NCI-H748 treated with DMSO at 0.1 percent for 48 hours (cell line): ENCODE measurements around the gene GPS1.
A peak's percentile ranks its signal among the peaks of the same experiment; 100 is the strongest.
"Not testable (repeated sequence)": the region's sequence is repeated elsewhere in the genome, so short reads cannot be mapped to it uniquely, and the experiment has no call there.

Experiments used
- DNase-seq: peaks from one replicate; lab custom pipeline; 2025; lab: John Stamatoyannopoulos, UW

The GPS1 gene

DNA sequence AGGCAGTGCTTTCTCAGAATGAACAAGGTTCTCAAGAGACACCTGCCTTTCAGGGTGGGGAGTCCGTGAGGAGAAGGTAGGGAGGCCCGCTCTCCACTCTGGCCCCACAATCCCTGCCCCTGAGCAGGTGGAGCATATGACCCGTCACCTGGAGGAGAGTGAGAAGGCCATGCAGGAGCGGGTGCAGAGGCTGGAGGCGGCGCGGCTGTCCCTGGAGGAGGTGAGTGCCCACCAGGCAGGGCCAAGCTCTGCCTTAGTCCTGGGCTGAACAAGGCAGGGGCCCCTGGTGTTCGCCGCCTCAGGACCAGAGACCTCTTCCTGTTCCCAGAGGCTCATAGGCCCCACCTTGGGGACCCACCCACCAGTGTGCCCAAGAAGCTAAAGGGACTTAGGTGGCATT, 22.7 kb upstream of the GPS1 start:
- no peak for DNase-seq

DNA sequence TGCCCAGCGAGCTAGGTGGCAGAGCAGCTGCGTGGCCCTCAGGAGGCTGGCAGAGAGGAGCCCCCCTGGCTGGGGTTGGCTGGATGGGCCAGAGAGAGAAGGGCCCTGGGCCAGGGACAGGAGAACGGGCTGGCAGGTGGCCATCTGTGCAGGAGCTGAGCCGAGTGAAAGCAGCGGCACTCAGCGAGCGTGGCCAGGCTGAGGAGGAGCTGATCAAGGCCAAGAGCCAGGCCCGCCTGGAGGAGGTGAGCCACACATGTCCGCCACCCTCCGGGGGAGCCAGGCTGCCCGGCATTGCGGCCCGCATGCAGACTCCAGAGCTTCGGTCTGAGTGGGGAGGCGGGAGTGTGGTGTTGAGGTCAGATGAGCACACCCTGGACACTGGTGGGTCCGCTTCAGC, 22.3 kb upstream of the GPS1 start:
- no peak for DNase-seq

DNA sequence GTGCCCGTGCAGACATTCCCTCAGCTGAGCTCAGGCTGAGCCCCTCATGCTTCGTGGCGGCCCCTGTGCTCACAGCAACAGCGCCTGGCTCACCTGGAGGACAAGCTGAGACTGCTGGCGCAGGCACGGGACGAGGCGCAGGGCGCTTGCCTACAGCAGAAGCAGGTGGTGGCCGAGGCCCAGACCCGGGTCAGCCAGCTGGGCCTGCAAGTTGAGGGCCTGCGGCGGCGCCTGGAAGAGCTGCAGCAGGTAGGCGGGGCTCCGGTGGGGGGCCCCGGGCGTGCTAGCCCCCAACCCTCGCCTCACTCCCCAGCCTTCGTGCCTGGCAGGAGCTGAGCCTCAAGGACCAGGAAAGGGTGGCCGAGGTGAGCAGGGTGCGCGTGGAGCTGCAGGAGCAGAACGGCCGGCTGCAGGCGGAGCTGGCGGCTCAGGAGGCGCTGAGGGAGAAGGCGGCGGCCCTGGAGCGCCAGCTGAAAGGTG, 21.7 kb upstream of the GPS1 start:
- no peak for DNase-seq

DNA sequence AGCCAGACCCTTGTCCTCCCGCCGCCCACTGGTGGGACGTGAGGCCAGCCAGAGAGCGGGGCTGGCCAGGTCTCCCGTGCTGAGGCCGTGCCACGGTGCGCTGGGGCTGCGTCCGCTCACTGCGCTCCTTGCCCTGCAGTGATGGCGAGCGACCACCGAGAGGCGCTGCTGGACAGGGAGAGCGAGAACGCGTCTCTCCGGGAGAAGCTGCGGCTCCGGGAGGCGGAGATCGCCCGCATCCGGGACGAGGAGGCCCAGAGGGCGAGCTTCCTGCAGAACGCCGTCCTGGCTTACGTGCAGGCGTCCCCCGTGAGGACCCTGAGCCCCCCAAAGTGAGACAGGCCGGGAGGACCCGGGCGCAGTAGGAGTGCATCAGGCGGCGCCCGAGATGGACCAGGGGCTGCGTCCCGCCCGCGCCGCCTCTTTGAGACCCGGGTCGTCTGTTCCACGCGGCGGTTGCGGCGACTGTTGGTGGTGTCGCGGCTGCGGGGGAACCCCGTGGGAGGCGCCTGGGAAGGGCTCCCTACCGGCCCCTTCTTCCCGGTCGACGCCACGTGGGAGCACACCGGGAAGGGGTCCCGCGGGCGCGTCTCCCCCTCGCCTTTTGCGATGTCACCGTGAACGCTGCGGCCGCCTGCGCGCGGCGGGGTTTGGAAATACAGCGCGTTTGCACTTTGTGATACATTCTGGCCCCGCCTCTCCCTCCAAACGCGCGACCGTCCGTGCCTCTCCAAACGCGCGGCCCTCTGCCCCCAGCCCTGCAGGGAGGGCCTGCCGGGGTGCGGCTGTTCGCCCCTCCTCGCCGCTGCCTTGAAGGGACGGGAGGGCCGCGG, 21.0 kb upstream of the GPS1 start:
- DNase-seq, result peak; percentile 35

DNA sequence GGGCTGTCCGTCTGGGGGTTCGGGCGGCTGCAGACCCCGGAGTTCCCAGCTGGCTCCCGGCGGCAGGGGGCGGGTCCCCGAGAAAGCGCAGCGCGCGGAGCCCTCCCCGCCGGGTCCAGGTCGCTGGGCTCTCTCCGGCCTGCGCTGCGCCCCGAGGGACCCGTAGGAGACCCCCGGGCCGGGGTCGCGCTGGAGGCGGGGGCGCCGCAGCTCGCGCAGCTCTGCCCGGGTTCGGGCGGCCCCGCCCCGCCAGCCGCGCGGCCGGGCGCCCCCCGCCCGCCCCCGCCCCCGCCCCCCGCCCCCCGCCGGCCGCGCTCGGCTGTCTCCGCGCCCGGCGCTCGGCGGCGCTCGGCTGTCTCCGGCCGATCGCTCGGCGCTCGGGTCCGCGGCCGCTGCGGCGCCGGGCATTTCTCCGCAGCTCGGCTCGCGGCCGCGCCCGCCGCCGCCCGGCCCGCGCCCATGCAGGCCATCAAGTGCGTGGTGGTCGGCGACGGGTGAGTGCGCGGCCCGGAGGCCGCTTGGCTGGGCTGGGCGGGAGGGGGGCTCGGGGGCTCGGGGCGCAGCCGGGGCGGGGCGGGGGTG, 20.3 kb upstream of the GPS1 start, which contains the start of gene RAC3:
Gene RAC3 (plus strand): TSS at position 376 of the 582 bp plus-strand sequence. CDS start 84 bp downstream, at position 460.
- peak; percentile 5 for DNase-seq

DNA sequence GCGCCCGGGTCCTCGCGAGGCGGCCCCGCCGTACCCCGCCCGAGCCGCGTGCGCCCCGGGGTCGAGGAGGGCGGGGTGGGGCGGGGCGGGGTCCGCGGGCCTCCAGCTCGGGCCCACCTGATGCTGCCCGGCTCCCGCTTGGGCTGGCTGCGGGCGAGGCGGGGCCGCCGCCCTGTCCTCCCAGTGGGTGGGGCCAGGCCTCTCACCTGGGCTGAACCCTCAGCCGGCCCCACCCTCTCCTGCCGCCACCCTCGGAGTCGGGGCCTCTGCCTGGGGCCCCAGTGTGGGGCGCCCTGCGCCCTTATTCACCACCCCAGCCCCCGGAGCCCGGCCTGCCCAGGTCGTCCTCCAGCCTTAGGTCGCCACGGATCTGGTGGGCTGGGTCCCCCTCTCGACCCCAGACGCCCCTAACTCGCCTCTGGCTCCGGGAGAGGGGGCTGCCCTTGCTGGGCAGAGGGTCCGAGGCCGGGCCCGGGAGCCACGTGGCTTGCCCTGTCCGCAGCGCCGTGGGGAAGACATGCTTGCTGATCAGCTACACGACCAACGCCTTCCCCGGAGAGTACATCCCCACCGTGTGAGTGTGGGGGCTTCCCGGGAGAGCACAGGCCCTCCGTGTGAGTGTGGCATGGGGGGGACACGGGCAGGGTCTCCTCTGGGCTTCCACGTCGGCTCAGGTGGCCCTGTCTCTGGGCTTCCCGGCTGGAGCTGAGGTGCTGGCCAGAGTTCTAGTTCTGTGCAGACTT, 19.6 kb upstream of the GPS1 start:
- peak; percentile 7 for DNase-seq

DNA sequence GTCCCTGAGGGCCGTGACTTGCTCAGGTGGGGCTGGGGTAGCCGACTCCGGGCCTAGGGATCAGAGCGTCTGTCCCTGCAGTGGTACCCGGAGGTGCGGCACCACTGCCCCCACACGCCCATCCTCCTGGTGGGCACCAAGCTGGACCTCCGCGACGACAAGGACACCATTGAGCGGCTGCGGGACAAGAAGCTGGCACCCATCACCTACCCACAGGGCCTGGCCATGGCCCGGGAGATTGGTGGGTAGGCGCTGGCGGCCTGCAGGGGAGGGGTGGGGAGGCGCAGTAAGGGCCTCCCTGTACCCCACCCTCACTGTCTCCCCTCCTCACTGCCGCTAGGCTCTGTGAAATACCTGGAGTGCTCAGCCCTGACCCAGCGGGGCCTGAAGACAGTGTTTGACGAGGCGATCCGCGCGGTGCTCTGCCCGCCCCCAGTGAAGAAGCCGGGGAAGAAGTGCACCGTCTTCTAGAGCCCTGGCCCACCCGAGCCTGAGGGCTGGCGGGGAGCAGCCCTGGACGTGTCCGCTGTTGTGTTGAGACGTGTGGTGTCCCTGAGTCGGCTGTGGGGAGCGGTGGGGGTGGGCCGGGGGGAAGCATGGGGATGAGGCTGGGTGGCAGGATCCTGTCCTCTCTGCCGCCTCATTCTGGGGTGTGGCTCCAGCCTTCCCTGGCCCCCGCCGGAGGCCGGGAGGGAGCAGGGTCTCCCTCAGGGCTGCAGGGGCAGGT, 18.2 kb upstream of the GPS1 start:
- no peak for DNase-seq

DNA sequence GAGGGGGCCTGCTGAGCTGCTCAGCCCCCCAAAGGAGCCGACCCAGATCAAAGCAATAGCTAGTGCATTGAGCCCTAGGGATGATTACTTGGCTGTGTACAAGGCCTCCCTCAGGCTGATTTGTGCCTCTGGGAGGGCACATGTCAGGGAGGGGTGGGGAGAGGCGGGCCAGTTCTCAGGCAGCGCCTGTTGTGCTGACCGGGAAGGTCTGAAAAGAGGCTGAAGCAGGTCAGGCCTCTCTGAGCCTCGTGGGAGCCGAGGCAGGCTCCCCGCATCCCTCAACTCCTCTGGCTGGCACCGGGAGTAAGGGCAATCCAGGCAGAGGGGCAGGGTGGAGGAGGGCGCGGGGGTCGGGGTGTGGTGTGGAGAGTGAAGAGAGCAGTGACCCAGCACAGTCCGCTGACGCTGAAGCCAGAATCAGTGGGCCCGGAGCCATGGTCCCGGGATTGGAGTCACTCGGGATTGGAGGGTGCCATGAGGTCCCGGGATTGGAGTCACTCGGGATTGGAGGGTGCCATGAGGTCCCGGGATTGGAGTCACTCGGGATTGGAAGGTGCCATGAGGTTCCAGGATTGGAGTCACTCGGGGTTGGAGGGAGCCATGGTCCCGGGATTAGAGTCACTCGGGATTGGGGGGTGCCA, 17.2 kb upstream of the GPS1 start:
- DNase-seq, result no peak

DNA sequence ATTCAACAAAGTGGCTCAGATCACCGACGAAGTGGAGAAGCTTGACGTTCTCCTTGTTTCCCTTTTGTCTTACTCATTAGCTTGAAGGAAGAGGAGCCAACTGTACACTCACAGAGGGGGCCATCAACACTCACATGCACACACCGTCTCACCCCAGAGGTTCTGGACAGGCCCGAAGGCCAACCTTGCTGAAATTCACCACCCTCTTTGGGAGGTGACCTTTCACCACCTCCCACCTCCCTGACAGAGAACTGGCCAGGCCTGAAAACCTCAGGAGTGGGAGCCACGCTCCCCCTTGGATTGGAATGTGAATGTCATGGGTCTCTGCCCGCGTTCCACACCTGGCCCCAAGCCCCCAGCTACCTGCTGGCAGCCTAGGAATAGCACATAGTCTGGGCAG, 16.2 kb upstream of the GPS1 start:
- DNase-seq, result no peak

DNA sequence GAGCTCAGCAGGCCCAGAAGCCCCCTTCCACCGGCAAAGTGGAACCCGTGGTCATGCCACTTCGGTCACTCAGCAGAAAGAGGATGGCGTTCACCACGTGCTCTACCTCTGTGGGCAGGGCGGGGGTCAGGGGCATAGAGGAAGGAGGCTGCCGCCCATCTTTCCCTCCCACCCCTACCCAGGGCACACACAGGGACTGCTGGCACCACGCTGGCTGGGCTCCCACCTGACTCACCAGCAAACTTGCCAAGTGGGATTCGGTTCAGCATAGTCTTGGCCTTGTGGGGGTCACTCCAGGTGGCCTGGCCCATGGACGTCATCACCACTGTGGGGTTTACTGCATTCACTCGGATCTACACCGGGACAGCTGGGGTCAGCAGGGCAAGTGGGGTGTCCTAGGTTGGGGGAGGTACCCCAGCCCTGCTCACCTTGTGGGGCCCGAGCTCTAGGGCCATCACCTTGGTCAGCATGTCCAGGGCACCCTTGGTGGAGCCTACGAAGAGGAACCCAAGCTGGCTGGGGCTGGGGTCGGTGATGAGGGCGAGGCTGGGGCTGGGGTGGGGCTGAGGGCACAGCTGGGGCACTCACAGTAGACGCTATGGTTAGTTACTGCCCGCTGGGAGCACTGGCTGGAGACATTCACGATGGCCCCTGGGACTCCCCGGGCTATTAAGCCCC, 15.6 kb upstream of the GPS1 start:
- no peak for DNase-seq

DNA sequence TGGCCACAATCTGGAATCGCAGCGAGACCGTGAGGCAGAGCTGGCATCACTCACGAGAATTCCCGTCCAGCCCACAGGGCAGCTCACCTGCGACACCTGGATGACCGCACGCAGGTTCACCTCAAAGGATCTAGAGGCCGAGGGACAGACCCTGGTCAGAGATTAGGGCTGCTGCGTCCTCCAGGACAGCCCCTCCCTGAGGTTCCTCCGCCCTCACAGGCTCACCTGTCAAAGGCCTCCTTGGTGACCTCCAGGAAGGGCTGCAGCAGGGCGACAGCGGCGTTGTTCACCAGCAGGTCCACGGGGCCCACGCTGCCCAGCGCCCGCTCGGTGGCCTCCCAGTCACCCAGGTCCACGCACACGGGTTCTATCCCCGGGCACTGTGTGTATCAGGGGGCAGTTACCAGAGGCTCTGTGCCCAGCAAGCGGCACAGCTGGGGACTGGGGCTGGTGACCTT, 15.0 kb upstream of the GPS1 start:
- DNase-seq, result no peak

DNA sequence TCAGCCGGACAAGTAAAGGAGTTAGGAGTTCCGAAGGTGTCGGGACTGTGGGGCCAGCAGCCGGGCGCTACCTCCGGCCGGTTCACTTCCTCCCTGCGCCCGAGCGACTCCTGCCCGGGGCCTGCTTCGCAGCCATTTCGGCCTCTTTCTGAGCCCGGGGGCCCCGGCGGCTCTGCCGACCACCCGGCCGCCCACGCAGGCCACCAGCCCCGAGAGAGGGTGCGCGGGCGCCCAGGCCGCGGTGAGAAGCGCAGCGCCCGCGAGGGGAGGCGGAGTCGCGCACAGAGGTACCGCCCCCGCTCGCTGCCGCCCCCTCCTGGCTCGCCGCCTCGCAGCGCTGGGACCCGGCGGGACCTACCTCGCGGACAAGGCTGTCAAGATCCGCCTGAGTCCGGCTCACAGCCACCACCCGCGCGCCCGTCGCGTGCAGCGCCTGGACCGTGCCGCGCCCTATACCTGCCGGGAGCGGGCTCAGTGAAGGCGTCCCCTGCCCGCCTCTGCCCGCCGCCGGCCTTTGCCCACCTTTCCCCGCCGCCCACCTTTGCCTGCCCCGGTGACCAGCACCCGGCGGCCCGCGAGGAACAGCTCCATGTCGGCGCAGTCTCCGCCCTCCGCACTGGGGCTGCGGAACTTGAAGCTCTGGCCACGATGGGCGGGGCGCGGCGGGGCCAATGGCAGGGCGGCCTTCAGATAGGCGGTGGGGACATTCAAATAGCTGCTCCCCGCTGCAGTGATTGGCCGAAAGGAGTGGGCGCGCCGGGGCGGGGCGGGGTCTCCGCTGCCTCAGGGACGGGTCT, 14.4 kb upstream of the GPS1 start, which contains the start of gene DCXR:
Gene DCXR (minus strand): TSS at position 606 of the 797 bp plus-strand sequence. CDS start 15 bp downstream, at position 591.
- DNase-seq, result peak; percentile 92

DNA sequence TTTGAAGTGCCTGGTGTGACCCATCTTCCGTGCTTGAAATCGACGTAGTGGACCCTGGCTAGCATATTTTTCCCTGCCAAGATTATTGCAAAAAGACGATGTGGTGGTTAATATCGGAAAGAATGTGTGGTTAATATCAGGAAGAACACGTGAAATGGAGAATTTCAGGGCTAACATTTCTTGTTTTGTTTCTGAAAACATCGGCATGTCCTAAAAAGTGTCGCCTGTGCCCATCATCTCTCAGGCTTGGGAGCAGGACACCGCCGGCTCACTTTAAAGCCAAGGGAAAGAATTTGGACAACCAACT, 13.9 kb upstream of the GPS1 start:
- DNase-seq, result no peak

DNA sequence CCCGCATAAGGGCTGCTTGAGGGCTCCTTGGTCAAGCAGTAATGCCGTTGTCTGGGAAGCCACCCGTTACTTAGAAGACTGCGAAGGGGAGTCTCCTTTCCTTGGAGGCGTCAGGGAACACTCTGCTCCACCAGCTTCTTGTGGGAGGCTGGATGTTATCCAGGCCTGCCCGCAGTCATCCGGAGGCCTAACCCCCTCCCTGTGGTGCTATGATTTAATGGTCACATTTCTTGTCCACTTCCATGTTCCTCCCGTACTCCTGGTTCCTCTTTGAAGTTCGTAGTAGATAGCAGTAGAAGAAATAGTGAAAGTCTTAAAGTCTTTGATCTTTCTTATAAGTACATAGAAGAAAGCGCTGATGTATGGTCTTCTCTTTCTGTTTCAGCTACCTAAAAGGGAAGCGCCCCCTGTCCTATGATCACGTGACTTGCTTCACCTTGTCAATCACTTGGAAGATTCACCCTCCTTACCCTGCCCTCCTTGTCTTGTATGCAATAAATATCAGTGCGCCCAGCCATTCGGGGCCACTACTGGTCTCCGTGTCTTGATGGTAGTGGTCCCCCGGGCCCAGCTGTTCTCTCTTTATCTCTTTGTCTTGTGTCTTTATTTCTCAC, 12.8 kb upstream of the GPS1 start:
- DNase-seq, result not testable (repeated sequence)

DNA sequence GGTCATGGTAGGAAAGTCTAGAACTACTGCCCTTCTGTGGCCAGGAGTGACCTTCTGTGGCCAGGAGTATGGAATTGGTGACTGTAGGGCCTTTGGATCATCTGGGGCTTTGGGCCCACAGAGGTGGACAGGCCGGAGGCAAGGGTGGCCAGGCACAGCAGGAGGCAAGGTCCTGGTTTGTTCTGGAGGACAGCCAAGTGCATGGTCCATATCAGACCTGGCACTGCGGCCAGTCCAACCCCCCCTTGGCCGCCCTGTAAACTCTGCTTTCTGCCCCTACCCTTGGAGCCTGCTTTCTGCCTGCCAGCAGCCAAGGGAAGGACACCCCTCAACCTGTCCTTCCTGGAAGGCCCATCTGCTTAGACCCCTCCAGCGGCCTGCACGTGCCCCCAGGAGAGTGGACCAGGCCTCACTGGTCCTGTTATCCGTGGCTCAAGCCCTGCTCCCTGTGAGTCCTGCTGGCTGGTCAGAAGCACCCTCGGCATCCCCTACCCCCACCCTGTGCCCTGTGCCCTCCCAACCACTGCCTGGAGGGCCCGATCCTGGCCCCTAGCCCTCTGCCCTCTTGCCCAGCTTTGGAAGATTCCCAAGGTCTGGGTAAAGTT, 11.9 kb upstream of the GPS1 start:
- DNase-seq, result no peak

DNA sequence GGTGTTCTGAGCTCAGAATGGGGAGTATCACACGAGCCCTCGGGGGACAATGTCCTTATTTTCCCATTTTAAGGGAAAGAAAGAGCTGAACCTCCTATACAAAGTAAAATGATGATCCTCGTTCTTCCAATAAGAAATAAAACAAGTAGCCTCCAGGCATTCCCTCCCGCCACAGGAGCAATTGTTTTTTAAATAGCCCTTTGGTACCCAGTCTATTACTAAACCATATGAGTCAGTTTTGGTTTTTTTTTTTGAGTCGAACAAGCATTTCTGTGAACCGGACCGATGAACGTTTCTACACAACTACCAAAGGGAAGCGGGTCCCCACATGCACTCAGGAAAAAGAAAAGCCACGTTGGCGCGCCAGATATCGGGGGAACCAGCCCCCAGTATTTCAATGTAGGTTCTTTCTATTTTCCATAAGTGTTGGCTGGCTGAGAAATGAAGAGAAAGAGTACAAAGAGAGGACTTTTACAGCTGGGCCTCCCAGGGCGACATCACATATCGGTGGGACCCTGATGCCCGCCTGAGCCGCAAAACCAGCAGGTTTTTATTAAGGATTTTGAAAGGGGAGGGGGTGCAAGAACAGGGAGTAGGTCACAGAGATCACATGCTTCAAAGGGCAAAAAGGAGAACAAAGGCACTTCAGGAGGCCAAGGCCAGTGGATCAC, 10.4 kb upstream of the GPS1 start:
- DNase-seq, result no peak

DNA sequence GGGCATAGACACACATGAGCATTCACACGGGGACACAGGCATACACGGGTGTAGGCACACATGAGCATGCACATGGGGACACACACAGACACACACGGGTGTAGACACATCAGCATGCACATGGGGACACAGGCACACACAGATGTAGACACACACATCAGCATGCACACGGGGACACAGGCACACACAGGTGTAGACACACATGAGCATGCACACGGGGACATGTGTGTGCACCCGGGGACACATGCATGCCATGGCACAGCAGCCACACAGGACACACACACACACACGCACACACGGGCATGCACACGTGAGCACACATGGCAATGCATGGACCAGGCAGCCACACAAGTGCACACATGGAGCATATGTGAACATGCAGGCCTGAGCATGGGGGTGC, 9.0 kb upstream of the GPS1 start:
- no peak for DNase-seq

DNA sequence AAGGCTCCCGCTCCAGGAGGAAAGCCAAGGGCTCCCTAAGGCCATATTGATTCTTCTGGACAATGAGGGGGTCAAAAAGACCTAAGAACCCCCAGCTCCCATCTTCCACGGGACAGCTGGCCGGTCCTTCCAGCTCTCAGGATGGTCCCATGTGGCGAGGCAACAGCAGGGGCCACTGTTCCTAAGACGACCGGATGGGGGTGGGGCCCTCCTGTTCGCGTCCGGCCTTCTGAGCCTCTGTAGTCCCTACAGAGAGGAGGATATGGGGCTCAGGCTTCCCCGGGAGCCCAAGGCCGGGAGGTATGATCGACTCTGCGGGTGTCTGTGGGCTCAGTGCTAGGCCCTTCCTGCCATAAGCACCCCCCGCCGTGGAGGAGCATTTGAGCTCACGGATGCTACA, 8.2 kb upstream of the GPS1 start:
- DNase-seq, result no peak
